ENCODE measurements around the gene IQCH. TPM values are rescaled to one million over a fixed set of nuclear protein-coding genes. Genes with fewer than 3 reads are reported as not detected.
A peak's percentile ranks its signal among the peaks of the same experiment; 100 is the strongest.

The IQCH gene
- total RNA-seq, 1 experiment from 2014 or later: 1.1 TPM

GRCh38 chr15:67547836-67548235 is 293.2 kb downstream of the IQCH start:
- no peak overlapping the region for H3K4me3 Mint-ChIP-seq
- Histone ChIP-seq H3K23ac (ENCODE audit: insufficient read length, low read depth, low read length) (no peak overlapping the region), H3K27ac (ENCODE audit: insufficient read length, low read depth, low read length) (no peak overlapping the region), H4K5ac (ENCODE audit: insufficient read length, low read depth, low read length) (no peak overlapping the region), H2BK15ac (ENCODE audit: low read depth, low read length) (no peak overlapping the region), H3T11ph (ENCODE audit: low read length) (no peak overlapping the region), H3K9me3 (ENCODE audit: control insufficient read depth, low read depth, low read length) (no peaks in the 10 kb centered on the region), H3K23me2 (ENCODE audit: insufficient read length, low read depth, low read length, poor library complexity, severe bottlenecking) (peaks cover 5% of the 10 kb centered on the region), H3K4me1 (ENCODE audit: insufficient read depth, low read length) (peaks cover 4% of the 10 kb centered on the region; the same call in 1 of the 2 replicates), H3K27me3 (ENCODE audit: insufficient read depth, low read length) (no peaks in the 10 kb centered on the region; the same call in 1 of the 2 replicates), H4K91ac (ENCODE audit: insufficient read length, low read depth, low read length) (no peak overlapping the region), H4K20me1 (ENCODE audit: control insufficient read depth, insufficient read depth, insufficient read length) (no peaks in the 10 kb centered on the region), H3K79me1 (ENCODE audit: insufficient read depth, low read depth, low read length, poor library complexity, severe bottlenecking) (no peaks in the 10 kb centered on the region), H3K79me2 (ENCODE audit: insufficient read depth, low read length) (no peaks in the 10 kb centered on the region), H2BK5ac (ENCODE audit: insufficient read length, low read length) (no peak overlapping the region), H3K14ac (ENCODE audit: insufficient read depth, low read length) (no peak overlapping the region), H2AFZ (ENCODE audit: low read length) (no peak overlapping the region), H3K4ac (ENCODE audit: low read depth, low read length) (no peak overlapping the region), H2BK20ac (ENCODE audit: low read depth, low read length, poor library complexity, severe bottlenecking) (no peak overlapping the region), H3K9ac (ENCODE audit: extremely low read depth, insufficient read length, low read length) (no peak overlapping the region), H2BK120ac (ENCODE audit: low read depth, low read length, poor library complexity, severe bottlenecking) (no peak overlapping the region), H2BK12ac (ENCODE audit: insufficient read length, low read depth, low read length) (no peak overlapping the region), H4K8ac (replicated peaks; ENCODE audit: insufficient read length, low read depth, low read length) (no peak overlapping the region), H2AK5ac (ENCODE audit: insufficient read length, low read length) (no peak overlapping the region), H3K4me2 (ENCODE audit: insufficient read depth, insufficient read length, low read length) (no peak overlapping the region), H3K18ac (ENCODE audit: insufficient read length, low read depth, low read length) (no peak overlapping the region), H3K56ac (ENCODE audit: insufficient read length, low read depth, low read length) (no peak overlapping the region)
- TF ChIP-seq CTCF (conservative IDR thresholded peaks at IDR 0.05): no peak
- no peak for DNase-seq
- H3K4me1 Mint-ChIP-seq: peaks cover 28 to 29% of the 10 kb centered on the region in 2 experiments
- no CpG with 5 or more reads among the region's 3 CpGs for WGBS (ENCODE audit: extremely low coverage, insufficient read length, low lambda C conversion rate)
- H3K36me3 Mint-ChIP-seq (ENCODE audit: insufficient read depth in 1 of 3, low read depth in 3 of 3): peaks cover 0 to 23% (median 13%) of the 10 kb centered on the region in 3 experiments; a peak in 4 of 7 replicates
- no peaks in the 10 kb centered on the region for H3K27me3 Mint-ChIP-seq (ENCODE audit: low read depth)
- H3K9me3 Mint-ChIP-seq: no peaks in the 10 kb centered on the region
- H3K27ac Mint-ChIP-seq: peak overlapping the region in 2 of 3 experiments; percentile 31 to 49; a peak in 4 of 7 replicates

Data from H9 (cell line).